AG09309 (cell line): ENCODE data around the gene TSPAN9.

ENCODE experiments used
- DNase-seq: peaks from one replicate; pipeline ENCODE4 v3.0.0-alpha.2; 2010; ENCODE audit warnings: low read depth
- H3K4me3 ChIP-seq: 2 replicates; pipeline ENCODE4 v1.5.1; 2011; ENCODE audit warnings: mild to moderate bottlenecking, low read depth, low read length, moderate library complexity; ENCODE audit not compliant: control insufficient read depth
- TF ChIP-seq, protein P1 (sequence below): IDR thresholded peaks from 2 replicates; pipeline ENCODE4 v1.5.1; 2011; ENCODE audit warnings: mild to moderate bottlenecking, low read depth, low read length, inconsistent platforms; ENCODE audit not compliant: insufficient read depth, control insufficient read depth; ENCODE audit errors: missing control alignments

The TSPAN9 gene

DNA sequence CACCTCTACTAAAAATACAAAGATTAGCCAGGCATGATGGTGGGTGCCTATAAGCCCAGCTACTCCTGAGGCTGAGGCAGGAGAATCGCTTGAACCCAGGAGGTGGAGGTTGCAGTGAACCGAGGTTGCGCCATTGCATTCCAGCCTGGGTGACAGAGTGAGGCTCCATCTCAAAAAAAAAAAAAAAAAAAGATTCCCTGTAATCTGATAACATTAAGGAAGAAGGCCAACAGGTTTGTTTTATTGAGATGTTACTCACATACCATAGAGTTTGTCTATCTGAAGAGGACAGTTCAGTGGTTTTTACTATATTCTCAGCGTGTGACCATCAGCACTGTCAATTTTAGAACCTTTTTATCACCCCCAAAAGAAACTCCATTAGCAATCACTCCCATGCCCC is 37.5 kb downstream of the TSPAN9 start:
- no peak overlapping the region for H3K4me3 ChIP-seq
- no peak for DNase-seq
- TF ChIP-seq, protein P1, sequence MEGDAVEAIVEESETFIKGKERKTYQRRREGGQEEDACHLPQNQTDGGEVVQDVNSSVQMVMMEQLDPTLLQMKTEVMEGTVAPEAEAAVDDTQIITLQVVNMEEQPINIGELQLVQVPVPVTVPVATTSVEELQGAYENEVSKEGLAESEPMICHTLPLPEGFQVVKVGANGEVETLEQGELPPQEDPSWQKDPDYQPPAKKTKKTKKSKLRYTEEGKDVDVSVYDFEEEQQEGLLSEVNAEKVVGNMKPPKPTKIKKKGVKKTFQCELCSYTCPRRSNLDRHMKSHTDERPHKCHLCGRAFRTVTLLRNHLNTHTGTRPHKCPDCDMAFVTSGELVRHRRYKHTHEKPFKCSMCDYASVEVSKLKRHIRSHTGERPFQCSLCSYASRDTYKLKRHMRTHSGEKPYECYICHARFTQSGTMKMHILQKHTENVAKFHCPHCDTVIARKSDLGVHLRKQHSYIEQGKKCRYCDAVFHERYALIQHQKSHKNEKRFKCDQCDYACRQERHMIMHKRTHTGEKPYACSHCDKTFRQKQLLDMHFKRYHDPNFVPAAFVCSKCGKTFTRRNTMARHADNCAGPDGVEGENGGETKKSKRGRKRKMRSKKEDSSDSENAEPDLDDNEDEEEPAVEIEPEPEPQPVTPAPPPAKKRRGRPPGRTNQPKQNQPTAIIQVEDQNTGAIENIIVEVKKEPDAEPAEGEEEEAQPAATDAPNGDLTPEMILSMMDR, result no peak

DNA sequence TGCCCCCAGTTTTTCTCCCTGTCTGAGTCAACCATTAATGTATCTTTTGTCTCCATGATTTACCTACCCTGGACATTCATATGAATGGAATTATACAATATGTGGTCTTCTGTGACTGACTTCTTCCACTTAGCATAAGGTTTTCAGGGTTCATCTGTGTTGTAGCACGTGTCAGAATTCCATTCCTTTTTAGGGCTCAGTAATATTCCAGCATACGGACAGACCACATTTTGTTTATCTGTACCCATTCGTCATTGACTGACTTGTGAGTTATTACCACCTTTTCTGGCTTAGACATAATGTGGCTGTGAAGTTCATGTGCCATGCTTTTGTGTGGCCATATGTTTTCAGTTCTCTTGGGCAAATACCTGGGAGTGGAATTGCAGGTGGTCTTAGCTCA is 37.9 kb downstream of the TSPAN9 start:
- DNase-seq, result no peak
- TF ChIP-seq, protein P1, result no peak
- no peak overlapping the region for H3K4me3 ChIP-seq

DNA sequence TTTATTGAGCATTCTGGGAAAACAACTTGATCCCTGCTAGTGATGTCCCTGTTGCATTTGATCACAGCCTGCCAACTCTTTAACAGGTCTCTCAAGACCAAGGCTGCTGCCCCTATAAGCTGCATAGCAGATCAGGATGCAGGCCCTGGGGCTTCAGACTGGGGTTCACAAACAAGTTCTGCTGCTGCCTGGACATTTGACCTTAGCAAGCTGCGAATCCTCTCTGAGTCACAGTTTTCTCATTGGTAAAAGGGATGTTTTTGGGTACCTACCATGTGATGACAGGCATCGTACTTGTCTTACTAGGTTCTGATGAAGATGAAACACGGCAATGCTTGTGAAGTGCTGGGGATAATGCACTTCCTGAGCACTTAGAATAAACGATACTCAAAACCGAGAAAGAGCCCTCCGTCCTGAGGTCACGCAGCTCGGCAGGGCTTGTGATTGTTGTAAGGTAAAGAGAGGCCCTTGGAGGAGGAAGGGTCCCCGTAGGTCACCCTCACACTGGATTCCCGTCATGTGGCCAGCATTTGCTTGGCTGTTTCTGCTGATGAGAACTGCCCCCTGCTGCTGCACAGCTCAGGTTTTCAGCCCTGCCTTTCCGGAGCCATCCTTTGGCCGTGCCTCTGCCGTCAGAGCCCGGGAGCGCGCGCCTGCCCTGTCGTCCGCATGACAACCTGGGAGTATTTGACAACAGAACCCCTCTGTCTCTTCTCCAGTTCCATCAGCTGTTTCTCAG is 39.1 kb downstream of the TSPAN9 start:
- TF ChIP-seq, protein P1, result no peak
- H3K4me3 ChIP-seq, result no peak overlapping the region
- DNase-seq, result no peak

DNA sequence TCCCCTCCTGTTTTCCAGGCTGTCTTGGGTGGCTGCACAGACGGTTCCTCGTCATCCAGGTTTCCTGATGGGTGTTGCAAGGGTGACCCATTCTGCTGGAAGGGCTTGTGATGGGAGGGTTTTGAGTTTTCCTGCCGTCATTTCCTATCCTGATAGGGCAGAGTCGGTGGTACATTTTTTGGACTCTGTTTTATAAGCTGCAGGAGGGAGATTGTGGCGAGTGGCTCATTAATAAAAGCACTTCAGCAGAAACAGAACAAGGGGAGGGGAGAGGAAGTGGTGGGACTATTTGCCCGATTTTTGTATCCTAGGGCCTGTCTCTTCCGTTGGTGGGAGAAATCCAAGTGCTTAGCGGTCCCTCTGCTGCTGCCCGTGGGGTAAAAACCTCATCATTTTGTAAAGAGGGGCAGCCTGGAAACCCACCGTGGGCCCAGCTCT is 40.0 kb downstream of the TSPAN9 start:
- TF ChIP-seq, protein P1, result no peak
- no peak overlapping the region for H3K4me3 ChIP-seq
- DNase-seq, result peak; percentile 76

DNA sequence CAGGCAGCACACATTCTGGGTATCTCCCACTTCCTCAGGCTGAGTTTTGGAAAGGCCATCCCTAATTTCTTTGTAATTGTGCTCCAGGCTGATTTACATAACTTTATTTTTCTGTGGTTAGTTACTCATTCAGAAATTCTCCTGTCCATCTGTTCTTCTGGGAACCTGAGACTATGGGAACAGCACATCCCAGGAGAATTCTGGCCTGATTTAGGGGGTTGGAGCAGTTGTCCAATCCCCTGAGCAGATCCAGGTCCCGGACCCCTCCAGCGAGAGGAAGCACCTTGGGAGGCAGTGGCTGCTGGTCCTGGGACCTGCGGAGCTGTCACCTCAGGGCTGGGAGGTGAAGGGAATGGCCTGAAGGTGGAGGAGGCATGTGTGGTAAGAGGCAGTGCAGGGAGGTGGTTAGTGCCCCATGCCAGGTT is 40.4 kb downstream of the TSPAN9 start:
- peak; percentile 79 for DNase-seq
- TF ChIP-seq, protein P1, result no peak

DNA sequence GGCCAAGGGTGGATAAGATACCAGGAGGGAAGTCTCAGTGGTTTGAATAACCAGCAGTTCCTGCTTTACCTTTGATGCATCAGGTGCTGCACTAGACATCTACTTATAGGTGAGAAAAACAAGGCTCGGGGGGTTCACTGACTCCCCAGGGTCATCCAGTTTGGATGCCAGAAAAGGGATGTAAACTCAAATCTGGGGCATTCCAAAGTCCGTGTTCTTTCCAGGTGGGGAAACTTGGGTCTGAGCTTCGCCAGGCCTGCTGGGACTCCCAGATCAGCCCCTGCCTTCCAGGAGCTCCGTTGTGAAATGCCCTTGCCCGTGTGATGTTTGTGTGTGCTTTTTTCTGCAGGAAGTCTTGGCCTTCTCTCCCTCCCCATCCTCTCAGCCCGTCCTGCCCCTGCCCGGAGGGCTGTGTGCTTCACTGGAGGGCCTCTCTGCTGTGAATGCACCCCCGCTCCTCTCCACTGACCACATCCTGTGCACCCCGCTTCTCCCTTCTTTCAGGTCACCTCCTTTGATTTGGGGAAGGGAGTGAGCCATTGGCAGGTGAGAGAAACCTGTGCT is 42.1 kb downstream of the TSPAN9 start:
- TF ChIP-seq, protein P1, result no peak
- no peak for DNase-seq
- no peak overlapping the region for H3K4me3 ChIP-seq

More for the DNA sequence above, 40.4 kb downstream of the TSPAN9 start:
- H3K4me3 ChIP-seq, result no peak overlapping the region
